ENCODE data around the gene BACH2.
"Not testable (repeated sequence)": the region's sequence is repeated elsewhere in the genome, so short reads cannot be mapped to it uniquely, and the experiment has no call there.

The BACH2 gene

DNA sequence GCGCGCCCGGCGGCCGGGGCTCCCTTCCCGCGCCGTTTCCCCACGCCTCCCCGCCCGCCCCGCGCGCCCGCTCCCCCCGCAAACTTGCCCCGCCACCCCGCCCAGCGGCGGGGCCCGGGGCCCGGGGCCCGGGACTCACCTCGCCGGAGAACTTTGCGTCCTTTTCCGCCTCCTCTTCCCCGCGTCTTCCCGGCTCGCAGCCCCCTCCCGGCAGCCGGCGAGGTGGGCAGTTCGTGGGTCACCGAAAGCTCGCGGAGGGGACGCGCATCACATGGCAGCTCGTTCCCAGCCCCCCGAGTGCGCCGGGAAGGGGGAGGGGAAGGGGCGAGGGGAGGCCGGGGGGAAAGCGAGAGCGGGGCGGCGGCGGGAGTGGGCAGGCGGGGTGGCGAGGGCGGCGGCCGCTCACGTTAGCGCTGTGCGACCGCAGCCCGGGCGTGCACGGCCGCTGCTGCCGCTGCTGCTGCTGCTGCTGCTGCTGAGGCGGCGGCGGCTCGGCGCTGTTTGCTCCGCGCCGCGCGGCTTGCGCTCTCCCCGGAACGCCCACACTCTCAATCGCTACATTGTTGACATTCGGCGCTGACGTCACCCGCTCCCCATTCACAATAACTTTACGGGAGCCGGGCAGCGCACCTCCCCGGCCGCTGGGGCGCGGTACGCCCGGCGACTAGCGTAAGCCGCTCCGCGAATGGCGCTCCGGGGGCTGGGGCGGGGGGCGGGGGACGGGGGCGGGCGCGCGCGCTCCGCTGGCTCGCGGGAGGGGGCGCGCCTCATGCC, at the start of gene BACH2:
Gene BACH2, minus strand, starts transcription at position 503 of the 774 bp plus-strand sequence. CDS start 287,999 bp downstream, outside the sequence.
- H3K4me3 ChIP-seq (ENCODE audit: low read depth, low read length) = peak within 1 kb of the TSS; percentile 55
- TF ChIP-seq, protein P1, sequence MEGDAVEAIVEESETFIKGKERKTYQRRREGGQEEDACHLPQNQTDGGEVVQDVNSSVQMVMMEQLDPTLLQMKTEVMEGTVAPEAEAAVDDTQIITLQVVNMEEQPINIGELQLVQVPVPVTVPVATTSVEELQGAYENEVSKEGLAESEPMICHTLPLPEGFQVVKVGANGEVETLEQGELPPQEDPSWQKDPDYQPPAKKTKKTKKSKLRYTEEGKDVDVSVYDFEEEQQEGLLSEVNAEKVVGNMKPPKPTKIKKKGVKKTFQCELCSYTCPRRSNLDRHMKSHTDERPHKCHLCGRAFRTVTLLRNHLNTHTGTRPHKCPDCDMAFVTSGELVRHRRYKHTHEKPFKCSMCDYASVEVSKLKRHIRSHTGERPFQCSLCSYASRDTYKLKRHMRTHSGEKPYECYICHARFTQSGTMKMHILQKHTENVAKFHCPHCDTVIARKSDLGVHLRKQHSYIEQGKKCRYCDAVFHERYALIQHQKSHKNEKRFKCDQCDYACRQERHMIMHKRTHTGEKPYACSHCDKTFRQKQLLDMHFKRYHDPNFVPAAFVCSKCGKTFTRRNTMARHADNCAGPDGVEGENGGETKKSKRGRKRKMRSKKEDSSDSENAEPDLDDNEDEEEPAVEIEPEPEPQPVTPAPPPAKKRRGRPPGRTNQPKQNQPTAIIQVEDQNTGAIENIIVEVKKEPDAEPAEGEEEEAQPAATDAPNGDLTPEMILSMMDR (IDR thresholded peaks at IDR 0.05; ENCODE audit: low read depth, low read length) = no peak

DNA sequence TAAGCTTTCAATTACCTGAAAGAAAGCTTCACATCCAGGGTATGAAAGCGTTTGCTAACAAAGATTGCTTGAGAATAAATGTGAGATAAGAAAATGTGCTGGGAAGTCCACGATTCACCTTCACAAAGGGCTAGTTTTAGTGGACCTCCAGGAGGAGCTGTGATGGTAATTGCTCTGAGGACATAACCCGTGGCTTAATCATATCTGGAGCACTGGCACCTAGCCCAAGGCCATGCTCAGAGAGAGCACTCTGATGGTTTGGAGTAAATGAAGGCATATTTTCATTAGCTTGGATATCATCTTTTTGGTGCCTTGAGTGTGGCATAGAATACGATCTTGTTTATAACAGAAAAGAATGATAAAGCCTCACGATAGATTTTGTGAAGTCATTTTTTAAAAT, 46.9 kb upstream of the BACH2 start:
- TF ChIP-seq, protein P1 (IDR thresholded peaks at IDR 0.05; ENCODE audit: low read depth, low read length) = no peak
- H3K4me3 ChIP-seq (ENCODE audit: low read depth, low read length) = no peak overlapping the region

DNA sequence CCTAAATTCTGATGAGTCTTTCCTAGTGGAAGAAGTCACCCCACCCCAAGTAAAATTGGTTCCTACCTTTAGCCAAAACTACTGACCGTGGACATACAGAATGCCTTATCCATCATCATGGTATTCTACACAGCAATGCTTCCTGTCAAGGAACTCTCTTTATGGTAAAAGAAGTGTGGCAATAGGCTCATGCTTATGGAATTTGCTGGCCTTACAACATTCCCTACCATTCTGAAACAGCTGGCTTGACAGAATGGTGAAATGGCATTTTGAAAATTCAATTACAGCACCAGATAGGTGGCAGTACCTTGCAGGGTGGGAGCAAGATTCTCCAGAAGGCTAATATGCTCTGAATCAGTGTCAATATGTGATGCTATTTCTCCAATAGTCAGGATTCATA, 41.8 kb upstream of the BACH2 start:
- TF ChIP-seq, protein P1 (IDR thresholded peaks at IDR 0.05; ENCODE audit: low read depth, low read length) = no peak
- H3K4me3 ChIP-seq (ENCODE audit: low read depth, low read length) = no peak overlapping the region

DNA sequence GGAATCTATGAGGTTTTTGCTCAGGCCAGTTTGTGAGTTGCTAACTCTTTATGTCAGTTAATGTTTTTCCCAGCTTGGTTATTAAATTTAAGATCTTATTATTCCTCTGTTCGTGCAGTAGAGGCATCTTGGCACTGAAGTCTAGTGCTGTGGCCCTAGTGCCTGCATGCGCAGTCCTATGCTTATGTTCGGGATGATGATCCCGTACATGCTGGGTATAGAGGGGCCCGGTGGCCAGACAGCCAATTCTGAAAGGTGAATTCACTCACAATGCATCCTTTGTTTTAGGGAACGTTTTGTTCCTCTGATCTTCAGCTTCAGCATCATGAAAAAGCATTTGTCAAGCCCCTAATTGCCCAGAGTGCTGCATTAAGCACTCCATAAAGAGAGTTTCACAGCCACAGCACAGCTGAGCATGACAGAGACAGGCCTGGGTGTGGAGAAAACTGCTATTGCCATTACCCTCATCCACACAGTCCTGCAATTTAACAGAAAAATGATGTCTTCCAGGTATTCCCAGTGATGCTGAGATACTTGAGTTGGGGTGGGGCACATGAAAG, 39.8 kb upstream of the BACH2 start:
- TF ChIP-seq, protein P1 (IDR thresholded peaks at IDR 0.05; ENCODE audit: low read depth, low read length) = no peak
- no peak overlapping the region for H3K4me3 ChIP-seq (ENCODE audit: low read depth, low read length)

DNA sequence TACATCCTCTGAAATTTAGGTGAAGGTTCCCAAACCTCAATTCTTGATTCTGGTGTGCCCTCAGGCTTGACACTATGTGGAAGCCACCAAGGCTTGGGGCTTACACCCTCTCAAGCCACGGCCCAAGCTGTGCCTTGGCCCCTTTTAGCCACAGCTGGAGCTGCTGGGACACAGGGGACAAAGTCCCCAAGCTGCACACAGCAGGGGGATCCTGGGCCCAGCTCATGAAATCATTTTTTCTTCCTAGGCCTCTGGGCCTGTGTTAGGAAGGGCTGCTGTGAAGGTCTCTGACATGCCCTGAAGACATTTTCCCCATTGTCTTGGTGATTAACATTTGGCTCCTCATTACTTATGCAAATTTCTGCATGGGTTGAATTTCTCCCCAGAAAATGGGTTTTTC, 37.3 kb upstream of the BACH2 start:
- TF ChIP-seq, protein P1 (IDR thresholded peaks at IDR 0.05; ENCODE audit: low read depth, low read length) = no peak
- H3K4me3 ChIP-seq (ENCODE audit: low read depth, low read length) = no peak overlapping the region

DNA sequence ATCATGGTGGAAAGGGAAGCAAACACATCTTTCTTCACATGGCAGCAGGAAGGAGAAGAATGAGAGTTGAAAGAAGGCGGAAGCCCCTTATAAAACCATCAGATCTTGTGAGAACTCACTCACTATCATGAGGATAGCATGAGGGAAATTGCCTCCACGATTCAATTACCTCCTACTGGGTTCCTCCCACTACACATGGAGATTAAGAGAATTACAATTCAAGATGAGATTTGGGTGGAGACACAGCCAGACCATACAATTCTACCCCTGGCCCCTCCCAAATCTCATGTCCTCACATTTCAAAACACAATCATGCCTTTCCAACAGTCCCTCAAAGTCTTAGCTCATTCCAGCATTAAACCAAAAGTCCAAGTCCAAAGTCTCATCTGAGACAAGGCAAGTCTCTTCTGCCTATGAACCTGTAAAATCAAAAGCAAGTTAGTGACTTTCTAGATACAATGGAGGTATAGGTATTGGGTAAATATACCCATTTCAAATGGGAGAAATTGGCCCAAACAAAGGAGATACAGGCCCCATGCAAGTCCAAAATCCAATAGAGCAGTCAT, 36.4 kb upstream of the BACH2 start:
- H3K4me3 ChIP-seq (ENCODE audit: low read depth, low read length) = not testable (repeated sequence)

DNA sequence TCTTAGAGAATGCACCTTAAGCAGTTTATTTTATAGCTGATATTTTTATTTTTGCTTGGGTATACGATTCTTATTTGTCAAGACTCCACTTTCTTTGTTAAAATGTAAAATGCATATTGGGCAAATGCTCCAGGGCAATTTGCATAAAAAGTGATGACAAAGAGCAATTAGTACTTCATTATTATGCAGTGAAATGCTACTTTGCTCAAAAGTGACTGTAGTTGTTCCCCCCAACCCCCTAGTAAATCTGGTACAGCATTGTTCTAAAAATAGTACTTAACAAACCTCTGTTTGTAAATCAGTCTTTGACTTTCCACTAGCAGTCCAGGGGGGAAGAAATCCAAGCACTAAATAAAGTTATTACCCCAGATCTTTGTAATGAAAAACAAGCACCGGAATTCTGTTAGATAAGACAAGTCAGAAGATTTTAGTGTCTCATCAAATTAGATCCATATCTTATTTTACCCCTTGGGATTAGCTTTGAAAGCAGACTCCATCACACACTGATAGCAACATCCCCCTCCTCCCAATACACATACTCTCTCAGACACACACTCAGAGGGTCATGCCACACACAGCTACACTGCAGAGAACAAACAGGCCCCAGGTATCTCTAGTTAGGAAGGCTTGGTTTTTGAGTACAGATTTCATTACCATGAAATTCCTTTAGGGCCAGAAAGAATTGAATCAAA, 32.9 kb upstream of the BACH2 start:
- H3K4me3 ChIP-seq (ENCODE audit: low read depth, low read length) = no peak overlapping the region
- TF ChIP-seq, protein P1 (IDR thresholded peaks at IDR 0.05; ENCODE audit: low read depth, low read length) = no peak
